SK-N-SH (cell line): ENCODE results near the gene ONECUT1.

Experiments used
- CTCF ChIP-seq: fragments of 200-600 bp; sonication (generic); IDR thresholded peaks from 2 replicates; pipeline ENCODE4 v1.6.1; 2017; ENCODE audit warnings: antibody characterized with exemption, mild to moderate bottlenecking, moderate library complexity
- GABPA ChIP-seq: IDR thresholded peaks from 2 replicates; pipeline ENCODE4 v1.4.0; 2012; ENCODE audit warnings: low read depth, mild to moderate bottlenecking
- PBX3 ChIP-seq: IDR thresholded peaks from 2 replicates; pipeline ENCODE4; 2012
- POLR2AphosphoS5 ChIP-seq: IDR thresholded peaks from 2 replicates; pipeline ENCODE4 v1.6.1; 2012; ENCODE audit warnings: low read depth, low read length
- TCF12 ChIP-seq: IDR thresholded peaks from 2 replicates; pipeline ENCODE4 v1.4.0; 2012
- TEAD4 ChIP-seq: IDR thresholded peaks from 2 replicates; pipeline ENCODE4 v1.4.0; 2012; ENCODE audit warnings: mild to moderate bottlenecking, borderline replicate concordance; ENCODE audit not compliant: insufficient read depth

- TF ChIP-seq CTCF (no peak), POLR2AphosphoS5 (no peak), TCF12 (no peak), PBX3 (no peak), GABPA (no peak), TEAD4 (no peak)
These were observed 43.9 kb downstream of the ONECUT1 start for GRCh38 chr15:52746162-52746757.
